NCI-H226 (cell line): Measurements from ENCODE around the gene ABCC11.

Source experiments
- DNase-seq: peaks from one replicate; pipeline ENCODE4 v3.0.0-alpha.2; 2015

The ABCC11 gene

GRCh38 chr16:48157302-48157701 lies 90.0 kb downstream of the ABCC11 start:
- DNase-seq = no peak

DNA sequence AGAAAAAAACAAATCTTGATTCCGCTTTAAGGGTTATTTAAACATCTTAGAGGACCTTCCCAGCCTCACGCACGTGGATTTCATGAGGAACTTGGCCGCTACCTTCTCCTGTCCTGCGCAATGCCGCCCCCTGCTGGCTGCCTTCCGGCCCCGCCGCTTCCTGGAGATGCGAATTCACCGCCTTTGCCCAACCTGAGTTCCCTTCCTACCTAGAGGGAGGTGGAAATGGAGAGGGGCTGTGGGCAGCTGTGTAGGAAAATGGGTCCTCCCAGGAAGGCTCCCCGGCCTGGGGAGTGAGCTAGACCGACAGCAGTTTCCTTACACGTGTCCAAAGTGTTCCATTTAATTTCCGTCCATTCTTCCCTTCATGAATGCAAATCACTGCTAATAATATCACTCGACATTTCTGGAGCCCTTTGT lies 90.5 kb downstream of the ABCC11 start:
- DNase-seq = peak; percentile 43

GRCh38 chr16:48155926-48156789 lies 91.2 kb downstream of the ABCC11 start, which contains the start of gene ABCC12:
ABCC12 (minus strand) TSS chr16:48155993; CDS start chr16:48146424, 9,569 bp downstream.
- no peak for DNase-seq

GRCh38 chr16:48153774-48154173 lies 93.6 kb downstream of the ABCC11 start:
- DNase-seq = no peak

- DNase-seq = no peak
Observed at GRCh38 chr16:48152226-48152625, 95.1 kb downstream of the ABCC11 start.

DNA sequence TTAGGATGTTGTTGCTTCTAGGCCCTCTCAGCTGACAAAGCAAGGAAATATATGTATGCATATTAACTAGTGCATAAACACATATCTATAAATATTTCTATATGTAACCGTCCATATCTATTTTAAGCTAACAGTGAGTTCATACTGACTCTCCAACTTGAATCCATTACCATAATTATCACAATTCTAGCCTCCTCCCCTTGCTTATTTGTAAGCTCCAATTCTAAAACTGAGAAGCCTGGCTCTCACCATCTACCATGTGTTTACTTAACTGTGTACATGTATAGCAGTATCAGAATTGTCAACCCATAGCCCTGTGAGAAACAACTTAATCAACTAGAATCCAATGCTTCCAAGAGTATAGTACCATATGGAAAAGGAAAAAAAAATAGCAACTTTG lies 96.6 kb downstream of the ABCC11 start:
- DNase-seq = no peak

GRCh38 chr16:48146710-48147109 lies 100.6 kb downstream of the ABCC11 start:
- no peak for DNase-seq

DNA sequence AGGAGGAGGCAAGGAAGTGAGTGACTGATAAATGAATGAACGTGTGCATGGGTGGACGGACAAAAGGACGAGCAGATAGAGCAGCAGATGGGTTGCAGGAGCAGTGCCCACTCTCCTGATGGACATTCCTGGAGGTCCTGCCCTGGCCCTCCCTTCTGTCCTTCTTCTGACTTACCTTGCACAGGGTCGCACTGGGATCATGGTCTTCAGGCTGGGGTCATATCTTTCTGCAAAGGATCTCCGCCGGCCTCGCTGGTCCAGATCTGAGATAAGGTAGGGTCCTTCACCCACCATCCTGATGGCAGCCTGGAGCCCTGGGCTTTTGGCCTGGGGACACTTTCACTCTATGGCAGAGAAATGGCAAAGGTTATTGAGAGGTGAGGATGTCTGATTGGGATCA lies 101.2 kb downstream of the ABCC11 start:
- DNase-seq = no peak

DNA sequence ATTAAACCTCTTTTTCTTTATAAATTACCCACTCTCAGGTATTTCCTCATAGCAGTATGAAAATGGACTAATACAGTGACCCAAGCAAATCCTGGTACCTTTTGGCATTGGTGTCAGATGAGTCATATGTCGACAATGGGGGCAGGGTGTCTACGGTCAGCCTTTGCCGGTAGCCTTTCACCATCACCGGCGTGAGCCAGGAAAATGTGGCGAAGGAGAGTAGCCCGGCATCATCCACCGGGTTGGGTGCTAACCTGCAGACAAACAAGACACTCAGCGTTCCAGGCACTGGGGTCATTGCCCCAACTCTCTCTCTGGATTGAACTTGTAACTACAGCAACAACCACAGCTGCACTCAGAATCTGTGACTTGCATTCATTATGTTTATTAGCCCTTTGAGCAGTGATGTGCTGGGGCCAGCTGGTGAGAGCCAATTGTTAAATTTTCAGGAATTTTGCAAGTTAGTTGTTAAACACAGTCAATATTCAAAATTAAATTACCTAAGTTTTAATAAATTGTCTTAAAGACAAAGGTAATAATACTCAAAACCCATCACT lies 103.4 kb downstream of the ABCC11 start:
- DNase-seq = no peak

DNA sequence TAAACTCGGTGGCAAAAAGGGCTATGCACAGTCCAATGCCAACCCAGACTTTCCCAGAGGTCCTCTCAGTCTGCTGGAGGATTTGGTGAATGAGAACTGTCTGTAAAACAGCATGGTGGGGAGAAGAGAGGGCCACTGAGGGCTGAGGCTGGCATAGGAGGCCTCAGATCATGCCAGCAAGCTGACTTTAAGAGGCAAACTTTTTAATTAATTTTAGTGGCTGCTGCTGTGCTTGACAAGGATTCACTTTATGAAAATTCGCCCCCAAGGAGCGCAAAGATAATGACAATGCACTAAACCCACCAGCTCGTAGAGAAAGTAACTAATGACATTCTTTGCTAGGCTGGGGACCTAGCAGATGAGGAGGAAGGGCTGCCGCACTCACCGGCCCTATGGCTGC lies 106.5 kb downstream of the ABCC11 start:
- no peak for DNase-seq

DNA sequence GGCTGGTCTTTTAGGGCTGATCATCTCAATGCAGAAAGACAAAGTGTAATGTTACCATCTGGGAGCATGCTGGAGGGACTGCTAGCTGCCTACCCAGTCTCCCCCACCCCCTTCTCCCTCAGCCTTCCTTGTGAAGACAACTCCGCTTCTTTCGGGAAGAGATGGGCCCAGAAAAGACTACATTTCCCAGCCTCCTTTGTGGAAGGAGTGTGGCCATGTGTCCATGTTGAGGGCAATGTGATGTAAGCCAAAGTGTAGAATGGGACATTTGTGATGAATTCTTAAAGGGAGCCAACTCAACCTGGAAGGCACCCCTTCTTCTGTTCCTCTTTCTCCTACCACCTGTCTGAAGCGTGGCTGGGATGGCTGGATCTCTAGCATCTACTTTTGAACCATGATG lies 107.8 kb downstream of the ABCC11 start:
- DNase-seq = no peak

DNA sequence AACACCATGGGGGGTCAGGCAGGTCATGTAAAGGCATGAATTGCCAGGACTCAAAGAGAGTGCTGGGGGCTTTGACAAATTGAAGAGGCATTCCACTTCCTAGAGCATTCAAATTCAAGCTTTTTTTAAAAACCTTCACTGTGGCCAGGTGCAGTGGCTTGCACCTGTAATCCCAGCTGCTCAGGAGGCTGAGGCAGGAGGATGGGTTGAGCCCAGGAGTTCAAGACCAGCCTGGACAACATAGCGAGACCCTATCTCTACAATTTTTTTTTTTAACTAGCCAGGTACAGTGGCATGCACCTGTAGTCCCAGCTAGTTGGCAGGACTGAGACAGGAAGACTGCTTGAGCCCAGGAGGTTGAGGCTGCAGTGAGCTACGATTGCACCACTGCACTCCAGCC lies 108.8 kb downstream of the ABCC11 start:
- no peak for DNase-seq

DNA sequence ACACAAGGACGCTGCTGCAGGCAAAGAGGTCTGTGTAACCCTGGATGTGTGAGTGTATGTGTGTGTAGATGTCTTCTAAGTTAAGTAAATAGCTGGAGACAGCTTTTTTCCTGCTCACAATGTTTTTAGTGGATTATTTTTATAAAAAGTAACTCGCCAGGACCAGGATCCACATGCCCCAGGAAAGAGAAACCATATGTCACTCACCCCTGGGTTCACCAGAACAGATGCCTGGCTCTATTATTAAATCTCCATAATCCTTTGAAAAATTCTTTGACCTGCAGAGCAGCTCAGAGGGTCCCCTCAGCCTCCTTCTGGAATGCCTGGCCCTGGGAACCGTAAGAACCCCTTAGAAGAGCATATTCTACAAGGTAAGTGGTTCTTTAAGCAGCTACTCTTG lies 109.5 kb downstream of the ABCC11 start:
- DNase-seq = no peak

- DNase-seq = no peak
Observed at GRCh38 chr16:48136547-48137360, 110.6 kb downstream of the ABCC11 start.

DNA sequence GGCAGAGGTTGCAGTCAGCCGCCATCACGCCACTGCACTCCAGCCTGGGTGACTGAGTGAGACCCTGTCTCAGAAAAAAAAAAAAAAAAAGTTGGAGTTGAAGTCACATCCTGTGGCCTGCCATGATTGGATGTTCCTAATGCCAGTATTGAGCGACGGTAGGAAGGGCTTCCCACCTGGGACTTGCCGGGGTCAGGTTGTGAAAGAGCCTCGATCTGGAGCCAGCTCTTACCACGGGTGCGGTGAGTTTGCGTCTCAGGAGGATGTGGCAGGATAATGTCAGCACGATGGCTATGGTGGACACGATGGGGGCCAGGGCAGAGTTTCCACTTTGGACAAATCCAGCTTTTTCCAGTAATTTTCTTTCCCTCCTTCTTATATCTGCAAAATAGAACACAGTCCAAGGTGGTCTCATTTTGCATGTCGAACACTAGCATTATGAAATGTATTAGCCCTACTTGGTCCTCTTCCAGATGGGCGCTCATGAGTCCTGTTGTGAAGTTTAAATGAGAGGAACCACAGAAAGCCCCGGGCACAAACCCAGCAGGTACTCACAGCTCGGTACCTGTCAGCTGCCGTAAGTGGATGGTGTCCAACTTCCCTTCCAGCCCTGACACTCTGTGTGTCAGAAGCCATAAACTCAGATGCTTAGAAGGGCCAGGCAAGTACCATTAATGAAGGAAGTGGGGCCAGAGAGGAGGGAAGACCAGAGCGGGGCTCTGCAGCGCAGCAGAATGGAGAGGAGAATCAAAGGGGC lies 113.7 kb downstream of the ABCC11 start:
- no peak for DNase-seq

DNA sequence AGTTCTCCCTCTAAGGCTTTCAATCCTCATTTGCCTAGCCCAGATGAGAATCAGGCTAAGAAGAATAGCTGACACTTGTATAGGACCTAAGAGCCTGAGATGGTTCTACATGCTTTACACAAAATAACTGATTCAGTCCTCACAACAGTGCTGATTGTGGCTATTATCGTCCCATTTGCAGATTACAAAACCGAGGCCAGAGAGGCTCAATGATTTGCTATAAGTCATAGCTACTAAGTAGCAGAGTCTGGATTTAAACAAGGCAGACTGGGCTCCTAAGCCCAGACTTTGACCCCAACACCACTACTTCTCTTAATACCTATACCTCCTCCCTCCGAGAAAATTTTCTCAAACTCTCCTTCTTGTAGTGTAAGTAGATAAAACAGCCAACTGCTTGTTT lies 114.6 kb downstream of the ABCC11 start:
- no peak for DNase-seq

DNA sequence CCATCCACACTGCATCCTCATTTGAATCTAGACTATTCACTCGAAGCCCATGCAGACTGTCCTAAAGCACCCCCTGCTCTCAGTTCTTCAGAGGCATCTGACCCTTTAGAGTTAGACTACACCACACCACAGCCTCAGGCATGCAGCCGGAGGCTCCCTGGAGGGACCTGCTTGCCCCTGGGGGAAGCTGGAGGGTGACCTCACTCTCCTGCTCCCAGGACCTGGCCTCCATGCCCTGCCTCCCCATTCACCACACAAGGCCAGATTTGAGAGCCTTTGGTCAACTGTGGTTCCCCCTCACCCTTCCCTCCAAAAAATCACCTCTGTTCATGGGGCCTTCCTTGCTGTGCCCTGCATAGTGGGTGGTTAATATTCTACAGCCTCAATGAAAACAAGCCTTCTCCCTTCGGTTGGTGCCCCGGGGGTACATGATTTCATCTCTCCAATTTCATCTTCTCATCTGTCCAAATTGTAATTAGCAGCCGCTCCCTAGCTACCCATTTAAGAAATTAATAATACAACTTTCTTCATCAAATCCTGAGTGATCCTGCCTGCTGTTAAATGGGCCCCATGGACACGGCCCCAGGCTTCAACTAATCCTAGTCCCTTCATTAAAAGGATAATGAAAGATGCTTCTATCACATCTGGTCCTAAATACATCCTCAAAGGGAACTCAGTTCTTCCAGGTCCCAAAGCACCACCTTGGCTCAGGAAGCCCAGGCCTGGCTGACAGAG lies 116.0 kb downstream of the ABCC11 start:
- no peak for DNase-seq

GRCh38 chr16:48129926-48130325 lies 117.4 kb downstream of the ABCC11 start:
- DNase-seq = no peak

DNA sequence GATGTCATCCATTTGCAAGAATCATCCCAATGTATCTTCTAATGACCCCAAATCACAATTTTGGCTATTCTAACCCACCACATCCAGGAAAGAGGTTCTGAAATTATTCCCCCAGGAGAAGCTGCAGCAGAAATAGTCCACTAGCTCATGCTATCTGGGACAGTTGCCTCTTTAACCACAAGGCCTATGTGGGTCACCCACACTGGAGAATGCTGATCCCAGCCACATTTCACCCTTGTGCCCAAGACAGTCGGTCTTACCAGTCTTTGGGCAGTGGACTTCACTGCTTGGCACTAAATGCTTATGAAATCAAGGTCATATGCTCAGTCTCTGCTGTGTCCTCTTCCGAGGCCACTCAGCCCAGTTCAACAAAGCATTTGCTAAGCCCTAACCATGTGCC lies 118.6 kb downstream of the ABCC11 start:
- DNase-seq = no peak

- DNase-seq = peak; percentile 98
Observed at GRCh38 chr16:48126801-48127644, 120.3 kb downstream of the ABCC11 start.

- no peak for DNase-seq
Observed at GRCh38 chr16:48125888-48126287, 121.5 kb downstream of the ABCC11 start.
